MG63 (cell line): ENCODE data around the gene IL17RB. TPM values are rescaled to one million over a fixed set of nuclear protein-coding genes. Genes with fewer than 3 reads are reported as not detected.

Experiments used
- DNase-seq: peaks from one replicate; pipeline ENCODE4 v3.0.0-alpha.2; 2020
- H3K27me3 ChIP-seq: fragments of 250-450 bp; sonication (Bioruptor Pico); 2 replicates; pipeline ENCODE4 v1.5.1; 2020; ENCODE audit warnings: mild to moderate bottlenecking, moderate library complexity
- H3K36me3 ChIP-seq: fragments of 250-450 bp; sonication (Bioruptor Pico); 2 replicates; pipeline ENCODE4 v1.5.1; 2020; ENCODE audit warnings: mild to moderate bottlenecking, moderate library complexity
- H3K4me3 ChIP-seq: fragments of 250-450 bp; sonication (Bioruptor Pico); 2 replicates; pipeline ENCODE4 v1.5.1; 2020; ENCODE audit warnings: mild to moderate bottlenecking, moderate library complexity
- H3K9me3 ChIP-seq: fragments of 250-450 bp; sonication (Bioruptor Pico); 2 replicates; pipeline ENCODE4 v1.5.1; 2020; ENCODE audit warnings: mild to moderate bottlenecking, moderate library complexity
- total RNA-seq: library from RNA; depleted of rRNA; stranded (reverse); fragments of >200 nt; shearing (Covaris generic); gene quantifications from 2 replicates; pipeline ENCODE4 v1.2.3, GENCODE V29; 2014; ENCODE audit warnings: low replicate concordance

Gene IL17RB
- total RNA-seq, 1 experiment from 2014 or later = 0.89 TPM

- no peak for DNase-seq
- peaks cover 25% of the 10 kb centered on the region for H3K36me3 ChIP-seq
- H3K9me3 ChIP-seq = no peaks in the 10 kb centered on the region
- H3K4me3 ChIP-seq = peak overlapping the region; percentile 84
- H3K27me3 ChIP-seq = no peaks in the 10 kb centered on the region
These were observed 34.3 kb downstream of the IL17RB start for GRCh38 chr3:53880396-53881345.

- Histone ChIP-seq H3K27me3 (no peaks in the 10 kb centered on the region), H3K36me3 (peaks cover 23% of the 10 kb centered on the region), H3K9me3 (no peaks in the 10 kb centered on the region), H3K4me3 (peak within 1 kb of the TSS; percentile 84)
- peak; percentile 73 for DNase-seq
These were observed 35.6 kb downstream of the IL17RB start, which contains the start of gene ACTR8 for GRCh38 chr3:53881691-53882593. Gene ACTR8, minus strand, starts transcription at chr3:53882152. Its CDS starts 51 bp downstream, at chr3:53882101.

GRCh38 chr3:53883008-53883407 lies 36.6 kb downstream of the IL17RB start:
- Histone ChIP-seq H3K9me3 (no peaks in the 10 kb centered on the region), H3K4me3 (no peak overlapping the region), H3K27me3 (no peaks in the 10 kb centered on the region), H3K36me3 (peaks cover 13% of the 10 kb centered on the region)
- no peak for DNase-seq

GRCh38 chr3:53884623-53885022 lies 38.3 kb downstream of the IL17RB start:
- H3K27me3 ChIP-seq = no peaks in the 10 kb centered on the region
- DNase-seq = no peak
- no peak overlapping the region for H3K4me3 ChIP-seq
- H3K36me3 ChIP-seq = peaks cover 4% of the 10 kb centered on the region
- H3K9me3 ChIP-seq = no peaks in the 10 kb centered on the region

DNA sequence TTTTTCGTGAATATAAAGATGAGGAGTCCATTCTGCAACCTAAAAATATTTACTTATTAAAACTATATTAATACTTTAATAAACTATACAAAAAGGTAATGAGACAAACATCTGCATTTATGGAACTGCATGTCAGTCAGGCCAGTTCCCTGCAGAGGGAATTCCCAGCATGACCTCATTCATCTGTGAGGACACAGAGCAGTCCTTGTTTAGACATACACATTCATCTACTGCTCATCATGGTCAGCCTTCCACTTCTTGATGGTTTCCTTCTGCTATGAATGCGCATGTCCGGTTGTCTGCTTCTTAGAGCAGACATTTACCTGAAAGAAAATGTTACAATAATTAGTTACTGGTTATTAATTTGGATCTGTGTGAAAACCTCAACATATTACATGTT lies 38.9 kb downstream of the IL17RB start:
- Histone ChIP-seq H3K36me3 (no peaks in the 10 kb centered on the region; the same call in none of the 2 replicates), H3K9me3 (no peaks in the 10 kb centered on the region), H3K4me3 (no peak overlapping the region), H3K27me3 (no peaks in the 10 kb centered on the region)
- no peak for DNase-seq

- H3K4me3 ChIP-seq = no peak overlapping the region
- DNase-seq = no peak
- no peaks in the 10 kb centered on the region for H3K27me3 ChIP-seq
- H3K36me3 ChIP-seq = no peaks in the 10 kb centered on the region; the same call in none of the 2 replicates
- H3K9me3 ChIP-seq = no peaks in the 10 kb centered on the region
These were observed 41.1 kb downstream of the IL17RB start for GRCh38 chr3:53887446-53887845.

GRCh38 chr3:53888232-53888631 lies 41.9 kb downstream of the IL17RB start:
- Histone ChIP-seq H3K9me3 (no peaks in the 10 kb centered on the region), H3K36me3 (no peaks in the 10 kb centered on the region; the same call in none of the 2 replicates), H3K27me3 (no peaks in the 10 kb centered on the region), H3K4me3 (no peak overlapping the region)
- DNase-seq = no peak

DNA sequence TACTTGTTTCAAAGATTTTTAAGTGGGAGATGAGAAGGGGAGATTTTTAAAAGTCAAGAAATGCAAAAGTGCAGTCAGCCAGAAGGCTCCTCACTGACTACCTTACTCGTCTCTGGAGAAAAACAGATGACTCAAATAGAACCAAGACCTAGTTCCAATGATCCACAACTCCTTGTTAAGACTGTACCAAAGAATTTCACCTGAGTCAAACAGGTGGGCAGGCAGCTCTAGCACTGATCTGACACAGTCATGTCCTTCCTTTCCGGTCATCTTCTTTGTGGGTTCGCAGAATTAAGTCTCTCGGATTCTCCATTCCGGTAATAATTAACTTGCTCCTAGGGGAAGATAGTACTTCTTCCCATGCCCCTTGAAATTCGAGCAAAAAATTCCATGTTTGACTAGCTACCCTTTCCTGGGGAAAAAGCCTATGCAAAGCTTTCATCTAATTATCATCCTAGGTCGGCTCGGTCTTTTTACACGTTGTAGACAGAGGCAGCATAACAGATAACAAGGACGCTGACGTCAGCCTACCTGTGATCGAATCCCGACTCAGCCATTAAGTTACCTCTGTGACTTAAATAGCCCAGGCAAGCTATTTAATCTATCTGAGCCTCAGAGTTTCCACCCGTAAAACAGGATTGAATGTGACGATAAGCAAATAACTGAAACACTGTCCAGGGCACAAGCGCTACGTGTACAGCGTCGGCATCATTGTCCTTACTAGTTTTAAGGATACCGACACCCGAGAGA lies 44.5 kb downstream of the IL17RB start:
- DNase-seq = no peak
- no peaks in the 10 kb centered on the region; the same call in none of the 2 replicates for H3K36me3 ChIP-seq
- no peaks in the 10 kb centered on the region for H3K27me3 ChIP-seq
- no peaks in the 10 kb centered on the region for H3K9me3 ChIP-seq
- peak overlapping the region; percentile 90 for H3K4me3 ChIP-seq

DNA sequence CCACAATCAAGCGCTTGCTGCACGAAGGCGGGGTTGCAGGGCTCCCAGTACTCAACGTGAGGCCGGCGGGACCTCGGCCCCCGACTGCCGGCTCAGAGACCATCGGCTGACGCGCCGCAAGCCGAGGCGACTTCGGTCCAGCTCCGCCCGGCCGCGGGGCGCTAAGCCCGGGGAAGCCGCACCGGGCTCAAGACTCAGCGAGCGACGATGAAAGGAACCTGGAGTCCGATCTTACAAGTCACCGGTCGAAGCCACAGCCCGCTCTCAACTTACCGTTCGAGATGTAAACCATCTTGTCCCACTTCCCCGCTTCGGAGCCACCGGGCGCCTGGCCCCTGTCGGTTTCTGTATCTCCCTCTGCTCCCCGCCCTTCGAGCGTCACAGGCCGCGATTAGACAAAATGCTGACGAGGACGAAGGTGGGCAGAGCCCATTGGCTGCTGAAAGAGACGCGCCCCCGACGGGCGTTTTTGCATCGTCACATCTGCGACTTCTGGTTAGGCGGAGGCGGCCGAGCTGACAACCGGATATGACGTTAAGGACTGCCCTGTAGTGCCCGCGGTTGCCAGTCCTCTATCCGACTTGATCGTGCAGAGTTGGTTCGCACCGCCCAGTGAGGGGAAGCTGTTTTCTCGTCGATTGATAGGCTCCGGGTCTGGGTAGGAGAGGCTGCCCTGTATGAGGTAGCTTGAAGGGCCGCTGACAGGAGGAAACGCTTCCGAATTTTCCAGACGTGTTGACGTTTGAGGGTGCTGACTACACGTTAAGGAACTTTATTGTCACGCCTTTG lies 45.3 kb downstream of the IL17RB start, which contains the start of gene SELENOK:
SELENOK (minus strand) TSS at position 363 of the 789 bp plus-strand sequence.
- Histone ChIP-seq H3K4me3 (peak within 1 kb of the TSS; percentile 90), H3K9me3 (no peaks in the 10 kb centered on the region), H3K27me3 (no peaks in the 10 kb centered on the region)

DNA sequence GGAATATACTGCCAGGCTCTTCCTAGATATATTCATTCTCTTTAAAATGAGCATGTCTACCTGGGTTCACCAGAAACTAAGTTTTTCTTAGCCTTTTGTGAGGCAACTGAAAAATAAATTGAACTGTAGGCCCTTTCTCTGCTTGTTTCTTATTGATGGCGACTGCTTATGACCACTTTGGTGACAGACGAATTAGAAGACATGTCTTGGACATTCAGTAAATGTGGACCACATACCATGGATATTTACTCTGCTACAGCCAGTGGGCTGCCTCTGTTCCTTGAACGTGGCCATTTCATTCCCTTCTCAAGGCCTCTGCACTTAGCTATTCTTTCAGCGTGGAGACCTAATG lies 45.9 kb downstream of the IL17RB start:
- no peak for DNase-seq

More for the DNA sequence above, 45.3 kb downstream of the IL17RB start, which contains the start of gene SELENOK:
- no peaks in the 10 kb centered on the region; the same call in none of the 2 replicates for H3K36me3 ChIP-seq
- peak; percentile 95 for DNase-seq

GRCh38 chr3:53899750-53900149 lies 53.4 kb downstream of the IL17RB start:
- Histone ChIP-seq H3K27me3 (no peaks in the 10 kb centered on the region), H3K9me3 (no peaks in the 10 kb centered on the region), H3K4me3 (no peak overlapping the region), H3K36me3 (no peaks in the 10 kb centered on the region)
- DNase-seq = no peak

More for the DNA sequence above, 45.9 kb downstream of the IL17RB start:
- peak overlapping the region; percentile 90 for H3K4me3 ChIP-seq
- no peaks in the 10 kb centered on the region for H3K9me3 ChIP-seq
- no peaks in the 10 kb centered on the region for H3K27me3 ChIP-seq
- no peaks in the 10 kb centered on the region; the same call in 1 of the 2 replicates for H3K36me3 ChIP-seq

DNA sequence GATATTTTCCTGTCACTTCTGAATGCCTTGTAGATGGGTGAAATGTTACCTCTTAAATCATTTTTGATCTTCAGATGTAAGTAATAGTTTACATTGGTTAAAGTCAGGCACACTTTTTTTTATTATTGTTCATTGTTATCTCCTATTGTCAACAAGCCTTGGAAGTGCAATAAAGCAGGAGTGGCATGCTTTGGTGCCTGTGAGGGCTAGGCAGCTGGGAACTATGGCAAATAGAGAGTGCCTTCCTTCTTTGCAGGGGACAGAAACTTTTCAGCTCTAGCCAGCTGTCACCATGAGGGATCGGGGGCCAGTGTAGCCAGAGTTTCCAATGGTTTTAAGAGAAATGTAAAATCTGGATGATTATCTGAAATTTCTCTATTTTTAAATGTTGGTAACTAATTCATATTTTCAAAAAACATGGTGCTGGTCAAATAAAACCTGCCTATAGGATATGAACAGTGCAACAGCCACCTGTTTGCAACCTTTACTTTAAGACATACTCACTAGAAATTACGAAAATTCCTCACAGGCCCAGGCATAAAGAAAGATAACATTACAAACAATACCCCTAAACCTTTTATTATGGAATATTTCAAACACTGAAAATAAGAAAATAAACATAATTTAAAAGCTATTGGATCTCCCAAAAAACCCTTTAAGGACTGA lies 54.4 kb downstream of the IL17RB start:
- Histone ChIP-seq H3K36me3 (no peaks in the 10 kb centered on the region), H3K27me3 (no peaks in the 10 kb centered on the region), H3K9me3 (no peaks in the 10 kb centered on the region), H3K4me3 (no peak overlapping the region)
- no peak for DNase-seq

DNA sequence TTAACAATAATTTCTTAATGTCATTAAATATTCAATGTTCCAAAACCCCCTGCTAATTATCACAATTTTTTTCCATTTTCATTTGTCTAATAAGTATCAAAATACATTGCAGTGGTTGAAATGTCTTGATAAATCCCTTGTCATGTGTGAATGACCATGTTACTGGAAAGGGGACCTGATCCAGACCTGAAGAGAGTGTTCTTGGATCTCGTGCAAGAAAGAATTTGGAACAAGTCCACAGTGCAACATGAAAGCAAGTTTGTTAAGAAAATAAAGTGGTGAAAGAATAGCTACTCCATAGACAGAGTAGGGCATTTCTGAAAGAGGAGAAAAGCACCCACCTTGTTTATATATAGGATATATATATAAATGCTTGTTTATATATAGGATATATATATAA lies 55.7 kb downstream of the IL17RB start:
- Histone ChIP-seq H3K27me3 (no peaks in the 10 kb centered on the region), H3K4me3 (no peak overlapping the region), H3K9me3 (no peaks in the 10 kb centered on the region), H3K36me3 (no peaks in the 10 kb centered on the region)
- no peak for DNase-seq

DNA sequence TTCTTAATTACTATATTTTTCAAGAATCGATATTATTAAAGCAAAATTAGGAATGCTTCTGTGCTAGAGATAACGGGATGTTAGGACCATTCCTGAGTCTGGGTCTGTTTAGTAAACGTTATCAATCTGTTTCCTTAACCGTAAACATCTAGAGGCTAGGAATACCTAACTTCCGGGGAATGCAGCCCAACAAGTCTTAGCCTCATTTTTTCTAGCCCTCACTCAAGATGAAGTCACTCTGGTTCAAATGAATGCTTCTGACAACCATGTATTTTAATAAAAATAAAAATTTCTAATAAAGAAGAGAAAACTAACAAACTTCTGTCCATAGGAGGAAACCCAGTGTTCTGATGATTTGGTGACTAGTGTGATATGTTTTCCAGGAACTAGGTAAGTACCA lies 56.3 kb downstream of the IL17RB start:
- H3K27me3 ChIP-seq = no peaks in the 10 kb centered on the region
- H3K4me3 ChIP-seq = no peak overlapping the region
- no peak for DNase-seq
- no peaks in the 10 kb centered on the region for H3K9me3 ChIP-seq
- H3K36me3 ChIP-seq = no peaks in the 10 kb centered on the region

DNA sequence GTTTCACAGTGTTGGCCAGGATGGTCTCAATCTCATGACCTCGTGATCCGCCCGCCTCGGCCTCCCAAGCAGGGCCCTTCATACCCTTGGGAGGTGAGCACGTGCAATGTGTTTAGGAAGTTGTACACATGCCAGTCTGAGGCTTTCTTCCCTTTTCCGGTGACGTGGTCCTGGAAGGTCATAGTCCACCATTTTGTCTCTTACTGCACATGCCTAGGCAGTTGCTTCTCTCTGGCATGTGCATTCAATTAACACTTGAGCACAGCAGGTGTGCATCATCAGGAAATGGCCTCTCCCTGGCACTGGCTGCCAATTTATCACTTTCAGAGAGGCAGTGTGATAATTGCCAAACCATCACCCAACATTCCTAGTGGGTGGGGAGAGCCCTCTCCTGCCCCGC lies 67.0 kb downstream of the IL17RB start:
- Histone ChIP-seq H3K9me3 (no peaks in the 10 kb centered on the region), H3K4me3 (no peak overlapping the region), H3K36me3 (no peaks in the 10 kb centered on the region), H3K27me3 (peaks cover 2% of the 10 kb centered on the region; the same call in 1 of the 2 replicates)
- DNase-seq = no peak
